ENCODE measurements around the gene EIF3I. TPM values are rescaled to one million over a fixed set of nuclear protein-coding genes. Genes with fewer than 3 reads are reported as not detected.

Gene EIF3I
- total and polyA plus RNA-seq, 2 of the 8 experiments (the other 6 are each of a cell fraction or from before 2014, with no cell fraction given) = 247 to 346 TPM

DNA sequence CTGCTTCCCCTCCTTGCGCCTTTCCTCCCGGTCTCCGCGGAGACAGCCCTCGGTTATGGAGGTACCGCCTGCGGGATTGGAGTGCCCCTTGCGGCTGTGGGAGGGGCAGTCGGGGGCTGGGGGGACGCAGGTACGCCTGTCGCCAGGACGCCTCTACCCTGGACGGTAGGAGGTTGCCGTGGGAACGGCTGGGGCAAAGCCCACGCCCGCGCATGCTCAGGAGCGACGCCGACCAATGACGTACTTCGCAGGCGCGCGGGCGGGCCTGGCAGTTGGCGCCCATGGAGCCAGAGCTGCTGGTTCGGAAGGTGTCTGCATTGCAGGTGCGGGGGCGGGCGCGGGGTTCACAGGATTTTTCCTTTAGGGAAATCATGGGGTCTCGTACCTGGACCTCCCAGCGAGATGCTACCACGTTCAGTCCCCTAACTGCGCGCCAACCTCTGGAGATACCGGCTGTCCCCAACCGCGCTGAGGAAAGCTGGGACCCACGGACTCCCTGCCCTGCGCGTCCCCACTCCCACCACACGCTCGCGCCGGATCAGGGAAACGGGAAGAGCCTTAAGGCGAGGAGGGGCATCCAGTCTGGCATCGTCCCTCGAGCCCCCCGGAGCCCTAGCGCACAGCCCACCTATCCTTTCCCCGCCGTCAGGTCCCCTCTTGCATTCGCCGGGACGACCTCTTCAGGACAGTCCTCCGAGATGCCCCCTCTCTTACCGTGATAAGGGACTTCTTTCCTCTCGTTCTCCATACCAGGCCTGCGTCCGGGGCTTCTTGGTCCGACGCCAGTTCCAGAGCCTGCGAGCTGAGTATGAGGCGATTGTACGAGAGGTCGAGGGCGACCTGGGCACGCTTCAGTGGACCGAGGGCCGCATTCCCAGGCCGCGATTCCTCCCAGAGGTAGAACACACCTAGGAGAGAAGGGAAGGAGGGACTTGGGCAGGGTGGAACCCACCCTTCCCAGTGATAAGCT is 16.5 kb upstream of the EIF3I start, which contains the start of gene IQCC:
IQCC (plus strand) TSS at position 271 of the 970 bp plus-strand sequence; CDS start at position 282, 11 bp downstream.
- ChIA-PET CTCF (ENCODE audit: partially characterized antibody) (interaction anchor here (0.6 to 4.5 kb wide), 5 partner anchors 11 to 158 kb away, joined by 3 to 25 read pairs (median 3); no protein-coding TSS in a partner anchor), POLR2A (ENCODE audit: partially characterized antibody) (interaction anchor here (0.7 to 21.3 kb wide), 23 partner anchors 7 to 447 kb away, joined by 3 to 332 read pairs (median 5); partner anchors contain the start of genes BSDC1, CCDC28B, KPNA6 and MARCKSL1)
- peaks cover 0 to 4% (median 2%) of the 10 kb centered on the region in 4 experiments; a peak in 3 of 7 replicates for H3K27me3 ChIP-seq (replicated peaks in 1 of 4; ENCODE audit: control insufficient read depth in 3 of 4, extremely low read depth in 1 of 4, insufficient read depth in 3 of 4, low read length in 3 of 4)
- peak within 1 kb of the TSS; percentile 7 for H3K4ac ChIP-seq (replicated peaks; ENCODE audit: insufficient read length, low read depth, low read length)
- H4K5ac ChIP-seq (ENCODE audit: insufficient read length, low read depth, low read length) = peak within 1 kb of the TSS; percentile 54
- peaks cover 2% of the 10 kb centered on the region; the same call in 1 of the 2 replicates for H3K79me1 ChIP-seq (ENCODE audit: low read depth, low read length)
- H2BK20ac ChIP-seq (ENCODE audit: low read length) = no peak within 1 kb of the TSS
- no peak within 1 kb of the TSS for H3K14ac ChIP-seq (ENCODE audit: insufficient read length)
- H2AFZ ChIP-seq (ENCODE audit: low read length) = peak within 1 kb of the TSS; percentile 74; the same call in 1 of the 2 replicates
- H3K9me3 ChIP-seq (ENCODE audit: insufficient read depth in 2 of 2, low read depth in 1 of 2, low read length in 1 of 2) = no peaks in the 10 kb centered on the region
- peak within 1 kb of the TSS; percentile 31; the same call in 1 of the 2 replicates for H2BK15ac ChIP-seq (ENCODE audit: low read length)
- no peak within 1 kb of the TSS for H3K56ac ChIP-seq (replicated peaks; ENCODE audit: insufficient read length, low read depth, low read length)
- H3K79me2 ChIP-seq (ENCODE audit: control insufficient read depth in 1 of 2, insufficient read depth in 2 of 2, low read length in 2 of 2) = no peaks in the 10 kb centered on the region
- H4K8ac ChIP-seq (ENCODE audit: extremely low read depth, insufficient read depth, low read length) = peak within 1 kb of the TSS; percentile 92; the same call in 1 of the 2 replicates
- peak; percentile 81 to 93 for DNase-seq (ENCODE audit: low read depth in 1 of 2, low spot score in 2 of 2)
- H3K23ac ChIP-seq (ENCODE audit: insufficient read length) = no peak within 1 kb of the TSS
- peak within 1 kb of the TSS; percentile 35; the same call in 1 of the 2 replicates for H2BK12ac ChIP-seq (ENCODE audit: low read depth, low read length)
- no peak for FAIRE-seq
- WGBS, 2 experiments (ENCODE audit: extremely low coverage in 1 of 2, insufficient coverage in 1 of 2, insufficient read length in 1 of 2, insufficient replicate concordance in 2 of 2, low coverage in 1 of 2, low lambda C conversion rate in 2 of 2, missing lambda C conversion rate in 1 of 2) = 11% methylated on average over 60 of the region's 77 CpGs; no CpG with 5 or more reads in 1 of the 2 experiments
- peak within 1 kb of the TSS; percentile 19; the same call in 1 of the 2 replicates for H2BK5ac ChIP-seq (ENCODE audit: low read depth, low read length)
- peak within 1 kb of the TSS; percentile 73 to 96 for H3K4me2 ChIP-seq (ENCODE audit: insufficient read depth in 1 of 2, low read depth in 2 of 2, low read length in 2 of 2)
- H2AK5ac ChIP-seq (ENCODE audit: low read depth, low read length) = no peak within 1 kb of the TSS
- peaks cover 12% of the 10 kb centered on the region; the same call in 1 of the 2 replicates for H3K23me2 ChIP-seq (ENCODE audit: low read depth, low read length)
- H2BK120ac ChIP-seq (replicated peaks; ENCODE audit: low read depth, low read length) = no peak within 1 kb of the TSS
- peak within 1 kb of the TSS; percentile 75 to 84 (median 78) for H3K9ac ChIP-seq (replicated peaks in 1 of 4; ENCODE audit: extremely low read depth in 1 of 4, low read depth in 3 of 4, low read length in 3 of 4)
- H3K4me1 ChIP-seq (replicated peaks in 1 of 4; ENCODE audit: control insufficient read depth in 3 of 4, insufficient read depth in 4 of 4, low read length in 3 of 4) = peaks cover 0 to 21% (median 10%) of the 10 kb centered on the region in 4 experiments; a peak in 6 of 7 replicates
- H4K20me1 ChIP-seq (replicated peaks in 1 of 2; ENCODE audit: control insufficient read depth in 1 of 2, insufficient read depth in 2 of 2, low read length in 2 of 2) = peaks cover 0 to 2% of the 10 kb centered on the region in 2 experiments
- peak within 1 kb of the TSS; percentile 64 to 86 (median 80) for H3K4me3 ChIP-seq (ENCODE audit: extremely low read depth in 1 of 4, insufficient read depth in 2 of 4, low read depth in 3 of 4, low read length in 4 of 4)
- peak within 1 kb of the TSS; percentile 51; the same call in 1 of the 2 replicates for H3K27ac ChIP-seq (ENCODE audit: low read depth, low read length)
- H4K91ac ChIP-seq (replicated peaks; ENCODE audit: insufficient read length, low read length) = peak within 1 kb of the TSS; percentile 76
- H3K18ac ChIP-seq (ENCODE audit: extremely low read depth, low read length) = no peak within 1 kb of the TSS; the same call in 1 of the 2 replicates
- H3K36me3 ChIP-seq (ENCODE audit: control insufficient read depth in 2 of 4, insufficient read depth in 4 of 4, low read length in 3 of 4) = no peaks in the 10 kb centered on the region; a peak in 1 of 8 replicates
- TF ChIP-seq, protein P1, sequence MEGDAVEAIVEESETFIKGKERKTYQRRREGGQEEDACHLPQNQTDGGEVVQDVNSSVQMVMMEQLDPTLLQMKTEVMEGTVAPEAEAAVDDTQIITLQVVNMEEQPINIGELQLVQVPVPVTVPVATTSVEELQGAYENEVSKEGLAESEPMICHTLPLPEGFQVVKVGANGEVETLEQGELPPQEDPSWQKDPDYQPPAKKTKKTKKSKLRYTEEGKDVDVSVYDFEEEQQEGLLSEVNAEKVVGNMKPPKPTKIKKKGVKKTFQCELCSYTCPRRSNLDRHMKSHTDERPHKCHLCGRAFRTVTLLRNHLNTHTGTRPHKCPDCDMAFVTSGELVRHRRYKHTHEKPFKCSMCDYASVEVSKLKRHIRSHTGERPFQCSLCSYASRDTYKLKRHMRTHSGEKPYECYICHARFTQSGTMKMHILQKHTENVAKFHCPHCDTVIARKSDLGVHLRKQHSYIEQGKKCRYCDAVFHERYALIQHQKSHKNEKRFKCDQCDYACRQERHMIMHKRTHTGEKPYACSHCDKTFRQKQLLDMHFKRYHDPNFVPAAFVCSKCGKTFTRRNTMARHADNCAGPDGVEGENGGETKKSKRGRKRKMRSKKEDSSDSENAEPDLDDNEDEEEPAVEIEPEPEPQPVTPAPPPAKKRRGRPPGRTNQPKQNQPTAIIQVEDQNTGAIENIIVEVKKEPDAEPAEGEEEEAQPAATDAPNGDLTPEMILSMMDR (IDR thresholded peaks at IDR 0.05; ENCODE audit: control extremely low read depth in 1 of 3, insufficient read depth in 1 of 3, low read depth in 1 of 3, low read length in 3 of 3) = peak in 2 of 3 experiments; percentile 31 to 43; a peak in 2 of 4 replicates
- TF ChIP-seq CBX5 (IDR thresholded peaks at IDR 0.05; ENCODE audit: low read depth, low read length) (no peak), SRF (IDR thresholded peaks at IDR 0.05; ENCODE audit: low read depth, low read length) (peak; percentile 71; the same call in 1 of the 2 replicates), JUND (IDR thresholded peaks at IDR 0.05; ENCODE audit: low read length) (peak; percentile 32; the same call in 1 of the 2 replicates), SIN3A (conservative IDR thresholded peaks at IDR 0.05 in 1 of 2, IDR thresholded peaks at IDR 0.05 in 1 of 2; ENCODE audit: low read depth in 1 of 2, low read length in 2 of 2) (peak; percentile 82 to 91; a peak in 3 of 4 replicates)
